Cardiac fibroblast (primary cell): Measurements from ENCODE around the gene TBC1D17.

Source experiments
- DNase-seq, 2 donors: peaks; one replicate each; pipeline versions ENCODE4 v3.0.0 to v3.0.0-alpha.2; 2010; ENCODE audit warnings: low read depth in 2 of 2
- H3K4me3 ChIP-seq, 2 donors: replicated peaks in 1 of 2; 1 replicate in 1 of 2; 2 replicates in 1 of 2; pipeline ENCODE4 v1.5.1; 2011; ENCODE audit warnings: low read depth in 2 of 2, low read length in 2 of 2, mild to moderate bottlenecking in 2 of 2, moderate library complexity in 1 of 2
- TF ChIP-seq, protein P1 (sequence below): IDR thresholded peaks from one replicate; pipeline ENCODE4 v1.5.1; 2011; ENCODE audit warnings: low read depth, mild to moderate bottlenecking, low read length, inconsistent platforms

Gene TBC1D17

DNA sequence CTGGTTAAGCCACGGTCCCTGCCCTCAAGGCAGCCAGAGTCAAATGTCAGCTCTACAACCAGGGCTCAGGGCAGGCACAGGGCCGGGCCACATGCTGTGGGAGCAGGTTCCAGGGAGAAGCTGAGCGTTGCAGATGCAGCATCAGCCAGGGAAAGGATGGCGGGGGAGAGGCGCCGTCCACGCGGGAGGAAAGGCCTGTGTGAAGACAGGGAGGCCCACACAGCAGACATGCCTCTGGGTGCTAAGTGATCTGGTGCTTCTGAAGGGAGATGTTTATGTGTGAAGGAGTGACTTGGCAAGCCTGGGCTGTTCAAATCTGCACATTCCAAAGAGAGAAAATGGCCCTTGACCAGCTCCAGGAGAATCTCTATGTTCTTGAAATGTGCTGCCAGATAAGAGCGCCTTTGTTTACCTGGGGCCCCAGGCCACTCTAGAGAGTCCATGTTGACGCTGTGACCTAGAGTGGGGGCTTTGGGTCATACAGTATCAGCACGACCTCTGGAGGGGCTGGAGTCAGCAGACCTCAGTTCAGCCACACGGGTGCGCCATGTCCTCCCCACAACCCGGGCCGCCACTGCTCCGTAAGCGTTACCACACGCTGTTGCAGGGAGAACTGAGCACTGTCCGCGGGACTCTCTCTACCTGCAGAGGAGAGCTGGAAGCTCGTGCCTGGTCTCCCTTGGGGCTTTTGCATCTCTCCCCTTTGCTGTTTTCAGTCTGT, 35.6 kb downstream of the TBC1D17 start:
- TF ChIP-seq, protein P1, sequence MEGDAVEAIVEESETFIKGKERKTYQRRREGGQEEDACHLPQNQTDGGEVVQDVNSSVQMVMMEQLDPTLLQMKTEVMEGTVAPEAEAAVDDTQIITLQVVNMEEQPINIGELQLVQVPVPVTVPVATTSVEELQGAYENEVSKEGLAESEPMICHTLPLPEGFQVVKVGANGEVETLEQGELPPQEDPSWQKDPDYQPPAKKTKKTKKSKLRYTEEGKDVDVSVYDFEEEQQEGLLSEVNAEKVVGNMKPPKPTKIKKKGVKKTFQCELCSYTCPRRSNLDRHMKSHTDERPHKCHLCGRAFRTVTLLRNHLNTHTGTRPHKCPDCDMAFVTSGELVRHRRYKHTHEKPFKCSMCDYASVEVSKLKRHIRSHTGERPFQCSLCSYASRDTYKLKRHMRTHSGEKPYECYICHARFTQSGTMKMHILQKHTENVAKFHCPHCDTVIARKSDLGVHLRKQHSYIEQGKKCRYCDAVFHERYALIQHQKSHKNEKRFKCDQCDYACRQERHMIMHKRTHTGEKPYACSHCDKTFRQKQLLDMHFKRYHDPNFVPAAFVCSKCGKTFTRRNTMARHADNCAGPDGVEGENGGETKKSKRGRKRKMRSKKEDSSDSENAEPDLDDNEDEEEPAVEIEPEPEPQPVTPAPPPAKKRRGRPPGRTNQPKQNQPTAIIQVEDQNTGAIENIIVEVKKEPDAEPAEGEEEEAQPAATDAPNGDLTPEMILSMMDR, result no peak
- no peak for DNase-seq
- H3K4me3 ChIP-seq, result no peak overlapping the region

DNA sequence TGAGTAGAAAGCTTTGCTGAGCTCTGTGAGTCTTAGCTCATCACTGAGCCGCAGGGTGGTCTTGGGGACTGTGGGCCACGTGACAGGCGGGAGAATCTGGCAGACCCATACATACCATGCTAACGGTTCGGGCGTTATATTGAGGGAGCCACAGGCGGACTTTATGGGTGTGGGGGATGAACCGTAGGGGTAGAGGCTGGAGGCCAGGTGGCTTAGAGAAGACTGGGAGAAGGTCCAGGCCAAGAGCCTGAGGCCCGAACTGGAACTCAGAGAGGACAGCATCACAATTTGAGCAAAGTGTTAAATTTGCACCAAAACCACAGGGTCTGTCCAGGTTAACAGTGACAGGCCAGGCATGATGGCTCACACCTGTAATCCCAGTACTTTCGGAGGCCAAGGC, 36.2 kb downstream of the TBC1D17 start:
- TF ChIP-seq, protein P1, result no peak
- DNase-seq, result no peak
- H3K4me3 ChIP-seq, result no peak overlapping the region

DNA sequence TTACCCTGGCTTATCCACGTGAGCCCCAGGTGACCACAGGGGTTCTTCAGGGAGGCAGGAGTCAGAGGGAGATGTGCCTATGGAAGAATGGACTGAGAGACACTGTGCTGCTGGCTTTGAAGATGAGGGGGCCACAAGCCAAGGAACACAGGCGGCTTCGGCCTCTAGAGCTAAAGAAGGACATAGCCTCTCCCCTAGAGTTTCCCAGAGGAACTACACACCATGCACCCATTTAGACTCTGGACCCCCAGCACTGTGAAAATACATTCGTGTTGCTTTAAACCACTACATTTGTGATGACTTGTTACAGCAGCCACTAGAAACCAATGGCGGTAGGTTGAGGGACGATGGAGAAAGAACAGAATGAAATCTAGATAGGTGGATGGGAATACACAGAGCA, 37.8 kb downstream of the TBC1D17 start:
- no peak overlapping the region for H3K4me3 ChIP-seq
- no peak for DNase-seq
- TF ChIP-seq, protein P1, result peak; percentile 29

DNA sequence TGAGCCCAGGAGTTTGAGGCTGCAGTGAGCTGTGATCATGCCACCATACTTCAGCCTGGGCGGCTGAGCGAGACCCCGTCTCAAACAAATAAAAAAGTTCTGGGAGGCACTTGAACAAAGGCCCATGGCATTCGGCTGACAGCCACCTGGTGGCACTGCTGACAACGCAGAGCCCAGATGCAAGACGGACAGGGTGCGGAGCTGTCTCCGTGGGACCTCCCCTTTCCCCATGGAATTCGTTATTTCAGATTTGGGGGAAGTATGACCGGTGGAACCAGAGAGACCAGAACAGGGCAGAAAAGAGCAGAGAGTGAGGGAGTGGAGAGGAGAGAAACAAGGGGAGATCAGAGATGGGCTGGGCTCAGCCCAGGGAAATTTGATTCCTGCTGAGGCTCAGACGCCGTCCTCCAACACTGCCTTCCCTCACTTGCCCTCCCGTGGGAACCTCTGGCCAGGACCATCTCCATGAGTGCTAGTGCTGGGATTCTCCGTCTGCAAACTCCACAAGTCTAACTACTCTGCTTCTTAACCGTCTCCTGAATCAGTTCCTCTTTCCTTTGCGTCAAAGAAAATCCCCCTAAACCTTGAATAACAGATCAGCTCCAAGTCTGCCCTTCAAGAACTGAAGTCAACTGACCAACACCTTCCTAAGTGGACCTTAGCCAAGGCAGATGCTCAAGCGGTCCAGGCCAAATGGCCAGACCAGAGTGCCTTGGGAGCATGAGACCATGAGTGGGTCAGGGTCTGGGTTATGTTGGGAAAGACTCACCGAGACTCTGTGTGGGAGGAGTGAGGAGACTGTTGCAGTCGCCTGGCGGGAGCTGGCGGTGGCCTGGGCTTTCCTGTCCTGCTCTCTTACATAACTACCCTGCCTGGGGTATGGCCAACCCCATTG, 39.6 kb downstream of the TBC1D17 start:
- TF ChIP-seq, protein P1, result peak; percentile 3
- H3K4me3 ChIP-seq, result no peak overlapping the region
- no peak for DNase-seq

DNA sequence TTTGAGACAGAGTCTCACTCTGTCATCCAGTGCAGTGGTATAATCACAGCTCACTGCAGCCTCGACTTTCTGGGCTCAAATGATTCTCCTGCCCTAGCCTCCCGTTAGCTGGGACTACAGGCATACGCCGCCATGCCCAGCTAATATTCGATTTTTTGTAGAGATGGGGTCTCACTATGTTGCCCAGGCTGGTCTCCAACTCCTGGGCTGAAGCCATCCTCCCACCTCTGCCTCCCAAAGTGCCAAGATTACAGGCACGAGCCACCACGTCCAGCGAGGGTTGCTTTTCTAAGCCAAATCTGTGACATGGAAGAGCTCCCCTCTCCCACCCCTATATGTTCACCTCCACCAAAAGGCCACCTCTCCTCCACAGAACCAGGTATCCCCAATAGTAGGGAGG, 40.6 kb downstream of the TBC1D17 start:
- DNase-seq, result no peak
- TF ChIP-seq, protein P1, result no peak
- no peak overlapping the region for H3K4me3 ChIP-seq

DNA sequence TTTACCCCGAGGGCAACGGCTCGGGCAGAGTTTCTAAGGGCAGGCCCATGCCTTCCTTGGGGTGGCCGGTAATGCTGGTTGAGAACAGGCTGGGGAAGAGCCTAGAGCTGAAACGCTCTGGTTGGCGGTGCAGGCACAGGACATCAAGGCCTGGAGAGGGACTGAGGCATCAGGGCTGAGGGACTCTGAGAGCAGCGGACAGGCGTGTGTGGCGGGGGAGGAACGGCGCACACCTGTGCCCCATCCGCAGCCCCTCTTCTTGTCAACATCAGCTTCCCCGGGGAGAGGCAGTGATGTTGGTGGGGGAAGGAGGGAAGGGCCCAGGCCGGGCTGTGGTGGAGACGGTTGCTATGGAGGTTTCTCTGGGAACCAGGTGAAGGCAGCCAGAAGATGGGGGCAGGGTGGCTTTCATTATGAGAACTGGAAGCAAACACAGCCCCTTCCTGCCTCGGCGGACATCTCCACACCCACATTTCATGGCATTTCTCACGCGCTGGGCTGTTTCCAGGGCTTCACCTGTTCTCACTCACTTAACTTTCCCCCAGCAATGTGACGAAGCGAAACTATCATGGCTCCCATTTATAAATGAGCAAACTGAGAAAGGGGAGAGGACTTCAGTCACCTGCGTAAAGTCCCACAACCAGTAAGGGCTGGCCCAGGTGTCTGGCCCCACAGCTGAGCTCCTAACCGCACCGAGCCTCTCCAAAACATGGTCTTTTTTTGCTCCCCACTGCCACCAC, 43.3 kb downstream of the TBC1D17 start:
- H3K4me3 ChIP-seq, result no peak overlapping the region
- no peak for DNase-seq
- TF ChIP-seq, protein P1, result no peak
